ENCODE results near the gene NOS1AP.

DNA sequence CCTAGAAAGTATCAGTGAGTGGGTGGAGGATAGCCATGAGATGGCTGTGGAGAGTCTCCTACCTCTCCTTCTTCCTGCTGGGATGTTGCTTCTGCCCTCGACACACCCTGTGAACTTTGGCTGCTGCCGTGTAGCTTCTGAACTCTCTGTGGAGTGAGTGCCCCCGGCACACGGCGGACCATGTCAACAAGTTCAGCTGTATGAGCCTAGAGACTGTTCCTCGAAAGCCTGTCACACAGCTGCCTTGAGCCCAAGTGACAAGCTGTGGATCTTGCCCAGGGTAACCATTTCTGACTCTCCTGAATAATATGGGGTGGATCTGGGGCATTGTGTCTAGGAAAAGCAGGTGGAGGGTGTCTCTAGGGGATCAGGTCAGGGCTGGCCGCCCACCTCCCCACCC lies 143.2 kb downstream of the NOS1AP start:
- TF ChIP-seq POLR2AphosphoS5 (IDR thresholded peaks at IDR 0.05; ENCODE audit: low read depth, low read length) (no peak), TAF1 (IDR thresholded peaks at IDR 0.05; ENCODE audit: borderline replicate concordance, low read depth, low read length) (no peak), POLR2A (IDR thresholded peaks at IDR 0.05; ENCODE audit: low read depth, low read length) (no peak)
